ENCODE results near the gene SLC14A1.

Gene SLC14A1

DNA sequence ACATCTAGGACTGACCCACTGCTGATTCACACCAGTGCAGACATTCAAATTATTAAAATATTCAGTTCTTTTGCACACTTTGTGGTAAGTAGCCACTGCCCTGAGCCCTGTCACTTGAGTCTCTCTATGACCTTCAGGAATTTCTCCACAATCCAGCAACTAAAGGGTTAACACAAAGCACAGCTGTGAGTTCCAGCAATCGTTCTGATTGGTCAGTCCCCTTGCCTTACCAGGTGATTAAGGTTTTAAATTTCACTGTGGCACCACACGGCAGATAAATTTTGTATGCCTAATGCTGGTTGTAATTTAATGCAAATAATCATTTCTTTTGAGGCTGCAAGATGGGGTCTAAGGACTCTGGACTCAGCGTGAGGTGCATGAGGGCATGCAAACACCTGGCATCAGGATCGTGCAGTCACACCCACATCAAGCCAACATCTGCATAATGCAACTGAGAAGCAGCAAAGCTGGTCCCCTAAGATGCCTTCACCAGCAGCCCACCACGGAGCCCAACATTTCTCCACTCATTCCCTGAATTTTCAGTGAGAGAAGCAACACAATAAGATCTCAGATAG lies 36.6 kb downstream of the SLC14A1 start:
- TF ChIP-seq, protein P1, sequence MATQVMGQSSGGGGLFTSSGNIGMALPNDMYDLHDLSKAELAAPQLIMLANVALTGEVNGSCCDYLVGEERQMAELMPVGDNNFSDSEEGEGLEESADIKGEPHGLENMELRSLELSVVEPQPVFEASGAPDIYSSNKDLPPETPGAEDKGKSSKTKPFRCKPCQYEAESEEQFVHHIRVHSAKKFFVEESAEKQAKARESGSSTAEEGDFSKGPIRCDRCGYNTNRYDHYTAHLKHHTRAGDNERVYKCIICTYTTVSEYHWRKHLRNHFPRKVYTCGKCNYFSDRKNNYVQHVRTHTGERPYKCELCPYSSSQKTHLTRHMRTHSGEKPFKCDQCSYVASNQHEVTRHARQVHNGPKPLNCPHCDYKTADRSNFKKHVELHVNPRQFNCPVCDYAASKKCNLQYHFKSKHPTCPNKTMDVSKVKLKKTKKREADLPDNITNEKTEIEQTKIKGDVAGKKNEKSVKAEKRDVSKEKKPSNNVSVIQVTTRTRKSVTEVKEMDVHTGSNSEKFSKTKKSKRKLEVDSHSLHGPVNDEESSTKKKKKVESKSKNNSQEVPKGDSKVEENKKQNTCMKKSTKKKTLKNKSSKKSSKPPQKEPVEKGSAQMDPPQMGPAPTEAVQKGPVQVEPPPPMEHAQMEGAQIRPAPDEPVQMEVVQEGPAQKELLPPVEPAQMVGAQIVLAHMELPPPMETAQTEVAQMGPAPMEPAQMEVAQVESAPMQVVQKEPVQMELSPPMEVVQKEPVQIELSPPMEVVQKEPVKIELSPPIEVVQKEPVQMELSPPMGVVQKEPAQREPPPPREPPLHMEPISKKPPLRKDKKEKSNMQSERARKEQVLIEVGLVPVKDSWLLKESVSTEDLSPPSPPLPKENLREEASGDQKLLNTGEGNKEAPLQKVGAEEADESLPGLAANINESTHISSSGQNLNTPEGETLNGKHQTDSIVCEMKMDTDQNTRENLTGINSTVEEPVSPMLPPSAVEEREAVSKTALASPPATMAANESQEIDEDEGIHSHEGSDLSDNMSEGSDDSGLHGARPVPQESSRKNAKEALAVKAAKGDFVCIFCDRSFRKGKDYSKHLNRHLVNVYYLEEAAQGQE (IDR thresholded peaks at IDR 0.05; ENCODE audit: insufficient read depth in 1 of 2, low read depth in 2 of 2, low read length in 2 of 2) = no peak
- TF ChIP-seq FOXP2 (optimal IDR thresholded peaks at IDR 0.05; ENCODE audit: borderline replicate concordance, extremely low read depth, extremely low read length, insufficient read depth) = no peak
- no peak for TF ChIP-seq POLR2AphosphoS5 (IDR thresholded peaks at IDR 0.05; ENCODE audit: low read depth, low read length)
- TF ChIP-seq SIN3A (IDR thresholded peaks at IDR 0.05; ENCODE audit: borderline replicate concordance, insufficient read depth, low read length) = no peak
- no peak for TF ChIP-seq TAF1 (IDR thresholded peaks at IDR 0.05; ENCODE audit: borderline replicate concordance, insufficient read depth, low read length)

DNA sequence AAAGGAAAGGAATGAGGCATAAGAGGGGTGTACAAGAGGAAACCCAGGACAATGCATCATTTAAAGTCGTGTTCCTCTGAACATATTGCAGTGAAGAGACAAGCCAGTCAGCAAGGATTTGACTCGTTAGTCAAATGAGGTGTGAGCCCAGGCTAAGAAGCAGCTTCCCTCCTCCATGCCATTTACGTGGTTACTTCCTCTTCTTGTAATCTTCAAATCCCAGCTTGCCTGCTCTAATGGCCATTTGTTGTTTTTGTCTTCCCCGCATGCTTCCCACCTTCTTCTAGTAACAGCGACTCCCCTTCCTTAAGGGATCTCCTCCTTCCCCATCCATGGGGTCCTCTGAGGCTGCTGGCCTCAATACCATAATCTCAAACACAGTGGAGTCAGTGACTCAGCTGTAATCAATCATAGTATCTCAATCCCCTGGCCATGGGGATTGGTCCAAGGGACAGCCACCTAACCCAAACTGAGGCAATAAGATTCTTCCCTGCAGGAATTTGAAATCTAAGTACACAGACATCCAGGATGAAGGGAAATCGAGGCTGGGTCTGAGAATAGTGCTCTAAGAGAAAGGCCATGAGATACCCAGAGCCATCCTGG lies 37.6 kb downstream of the SLC14A1 start:
- TF ChIP-seq TAF1 (IDR thresholded peaks at IDR 0.05; ENCODE audit: borderline replicate concordance, insufficient read depth, low read length) = no peak
- no peak for TF ChIP-seq POLR2AphosphoS5 (IDR thresholded peaks at IDR 0.05; ENCODE audit: low read depth, low read length)
- TF ChIP-seq SIN3A (IDR thresholded peaks at IDR 0.05; ENCODE audit: borderline replicate concordance, insufficient read depth, low read length) = no peak
- TF ChIP-seq, protein P1 (IDR thresholded peaks at IDR 0.05; ENCODE audit: insufficient read depth in 1 of 2, low read depth in 2 of 2, low read length in 2 of 2) = no peak
- TF ChIP-seq FOXP2 (optimal IDR thresholded peaks at IDR 0.05; ENCODE audit: borderline replicate concordance, extremely low read depth, extremely low read length, insufficient read depth) = no peak

DNA sequence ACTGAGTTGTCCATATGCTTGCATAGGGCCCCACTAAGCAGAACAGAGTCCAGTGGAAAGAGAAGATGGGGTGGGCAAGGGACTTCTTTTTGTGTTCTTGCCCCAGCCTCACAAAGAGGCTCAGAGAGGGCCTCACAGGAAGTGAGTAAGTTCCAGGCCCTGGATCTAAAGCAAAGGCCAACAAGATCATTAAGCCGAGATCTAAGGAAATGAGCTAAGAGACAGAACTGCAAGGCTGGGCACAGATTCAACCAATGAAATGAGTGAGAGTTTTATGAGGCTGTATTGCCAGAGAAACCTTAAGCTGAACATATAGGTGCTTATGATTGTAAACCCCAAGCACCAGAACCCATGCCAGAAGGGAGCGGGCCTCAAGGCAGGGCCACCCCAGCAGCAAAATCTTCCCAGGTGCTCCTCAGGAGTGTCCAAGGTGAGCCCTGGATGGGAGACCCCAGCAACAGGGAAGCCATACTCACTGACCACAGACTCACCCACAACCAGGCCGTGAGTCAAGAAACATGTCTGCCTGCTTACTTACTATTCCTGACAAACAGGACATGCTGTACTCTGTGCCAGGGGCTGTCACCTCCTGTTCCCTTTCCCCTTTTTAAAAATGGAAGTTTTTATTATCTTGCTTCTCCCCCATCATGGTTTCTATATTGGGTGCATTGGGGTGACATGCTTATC lies 40.2 kb downstream of the SLC14A1 start:
- TF ChIP-seq FOXP2 (optimal IDR thresholded peaks at IDR 0.05; ENCODE audit: borderline replicate concordance, extremely low read depth, extremely low read length, insufficient read depth) = no peak
- TF ChIP-seq POLR2AphosphoS5 (IDR thresholded peaks at IDR 0.05; ENCODE audit: low read depth, low read length) = no peak
- TF ChIP-seq SIN3A (IDR thresholded peaks at IDR 0.05; ENCODE audit: borderline replicate concordance, insufficient read depth, low read length) = no peak
- no peak for TF ChIP-seq TAF1 (IDR thresholded peaks at IDR 0.05; ENCODE audit: borderline replicate concordance, insufficient read depth, low read length)
- TF ChIP-seq, protein P1 (IDR thresholded peaks at IDR 0.05; ENCODE audit: insufficient read depth in 1 of 2, low read depth in 2 of 2, low read length in 2 of 2) = no peak

DNA sequence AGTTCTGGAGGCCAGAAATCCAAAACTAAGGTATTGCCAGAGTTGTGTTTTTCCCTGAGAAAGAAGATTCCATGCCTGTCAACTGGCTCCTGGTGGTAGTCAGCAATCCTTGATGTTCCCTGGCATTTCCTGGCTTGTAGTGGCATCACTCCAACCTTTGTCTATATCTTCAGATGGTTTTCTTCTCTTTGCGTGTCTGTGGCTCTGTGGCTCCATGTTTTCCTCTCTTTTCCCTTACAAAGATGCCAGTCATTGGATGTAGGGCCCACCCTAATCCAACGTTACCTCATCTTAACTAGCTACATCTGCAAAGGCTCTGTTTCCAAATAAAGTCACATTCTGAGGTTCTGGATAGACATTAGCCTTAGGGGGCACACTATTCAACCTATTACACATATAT lies 41.8 kb downstream of the SLC14A1 start:
- TF ChIP-seq FOXP2 (optimal IDR thresholded peaks at IDR 0.05; ENCODE audit: borderline replicate concordance, extremely low read depth, extremely low read length, insufficient read depth) = no peak
- TF ChIP-seq POLR2AphosphoS5 (IDR thresholded peaks at IDR 0.05; ENCODE audit: low read depth, low read length) = no peak
- TF ChIP-seq, protein P1 (IDR thresholded peaks at IDR 0.05; ENCODE audit: insufficient read depth in 1 of 2, low read depth in 2 of 2, low read length in 2 of 2) = no peak
- TF ChIP-seq SIN3A (IDR thresholded peaks at IDR 0.05; ENCODE audit: borderline replicate concordance, insufficient read depth, low read length) = no peak
- TF ChIP-seq TAF1 (IDR thresholded peaks at IDR 0.05; ENCODE audit: borderline replicate concordance, insufficient read depth, low read length) = no peak
